Activated CD8-positive, alpha-beta T cell treated with anti-CD3 and anti-CD28 coated beads for 36 hours (primary cell): ENCODE measurements around the gene TBRG1. TPM values are rescaled to one million over a fixed set of nuclear protein-coding genes. Genes with fewer than 3 reads are reported as not detected.
A peak's percentile ranks its signal among the peaks of the same experiment; 100 is the strongest.

Source experiments
- ATAC-seq: fragments of 200-7000 bp; cut with Tn5 transposase; one replicate; pipeline ENCODE4 v1.10.0; 2021; ENCODE audit warnings: mild to moderate bottlenecking, moderate library complexity
- CTCF ChIA-PET: fragments of 350-600 bp; sonication (Branson Sonifier 250); formaldehyde crosslinking; loops from one replicate; lab custom pipeline; 2021; ENCODE audit warnings: antibody characterized with exemption; lab: Charles Lee
- POLR2A ChIA-PET: fragments of 350-600 bp; sonication (Branson Sonifier 250); formaldehyde crosslinking; loops from one replicate; lab custom pipeline; 2021; ENCODE audit warnings: antibody characterized with exemption; lab: Charles Lee
- DNase-seq: peaks from one replicate; pipeline ENCODE4 v3.0.0-alpha.2; 2020
- H3K27ac Mint-ChIP-seq: one replicate; pipeline ENCODE4 v1.8.0; 2021; ENCODE audit warnings: mild to moderate bottlenecking, mixed read lengths
- H3K27me3 Mint-ChIP-seq: one replicate; pipeline ENCODE4 v1.8.0; 2021; ENCODE audit warnings: mixed read lengths
- H3K36me3 Mint-ChIP-seq: one replicate; pipeline ENCODE4 v1.8.0; 2021; ENCODE audit warnings: low read depth, mixed read lengths
- H3K4me1 Mint-ChIP-seq: one replicate; pipeline ENCODE4 v1.8.0; 2021; ENCODE audit warnings: low read depth, mixed read lengths
- H3K4me3 Mint-ChIP-seq: one replicate; pipeline ENCODE4 v1.8.0; 2021; ENCODE audit warnings: mild to moderate bottlenecking, moderate library complexity, mixed read lengths
- H3K9me3 Mint-ChIP-seq: one replicate; pipeline ENCODE4 v1.8.0; 2021; ENCODE audit warnings: mixed read lengths
- intact Hi-C: fragments of 100-400 bp; cut with micrococcal nuclease; formaldehyde crosslinking; loops from one replicate; pipeline ENCODE4 v1.10.0; 2022
- total RNA-seq, 2 experiments: library from RNA; stranded (reverse); gene quantifications; one replicate each; pipeline ENCODE4 v1.2.3, GENCODE V29; 2021
- TF ChIP-seq, protein P1 (sequence below): fragments of 200-600 bp; IDR thresholded peaks from one replicate; pipeline ENCODE4 v1.8.0; 2022; ENCODE audit warnings: antibody characterized with exemption, mild to moderate bottlenecking

TBRG1 gene
- total RNA-seq, 2 experiments from 2014 or later: 31.9 to 32.1 TPM

GRCh38 chr11:124605719-124606118, 16.9 kb upstream of the TBRG1 start:
- no peaks in the 10 kb centered on the region for H3K36me3 Mint-ChIP-seq
- intact Hi-C loops: no loop called here
- peaks cover 6% of the 10 kb centered on the region for H3K27me3 Mint-ChIP-seq
- ATAC-seq (no peak), DNase-seq (no peak)
- no peaks in the 10 kb centered on the region for H3K4me1 Mint-ChIP-seq
- POLR2A ChIA-PET: no interaction called here
- CTCF ChIA-PET: no interaction called here
- no peaks in the 10 kb centered on the region for H3K9me3 Mint-ChIP-seq
- H3K27ac Mint-ChIP-seq: no peak overlapping the region
- no peak overlapping the region for H3K4me3 Mint-ChIP-seq
- TF ChIP-seq, protein P1, sequence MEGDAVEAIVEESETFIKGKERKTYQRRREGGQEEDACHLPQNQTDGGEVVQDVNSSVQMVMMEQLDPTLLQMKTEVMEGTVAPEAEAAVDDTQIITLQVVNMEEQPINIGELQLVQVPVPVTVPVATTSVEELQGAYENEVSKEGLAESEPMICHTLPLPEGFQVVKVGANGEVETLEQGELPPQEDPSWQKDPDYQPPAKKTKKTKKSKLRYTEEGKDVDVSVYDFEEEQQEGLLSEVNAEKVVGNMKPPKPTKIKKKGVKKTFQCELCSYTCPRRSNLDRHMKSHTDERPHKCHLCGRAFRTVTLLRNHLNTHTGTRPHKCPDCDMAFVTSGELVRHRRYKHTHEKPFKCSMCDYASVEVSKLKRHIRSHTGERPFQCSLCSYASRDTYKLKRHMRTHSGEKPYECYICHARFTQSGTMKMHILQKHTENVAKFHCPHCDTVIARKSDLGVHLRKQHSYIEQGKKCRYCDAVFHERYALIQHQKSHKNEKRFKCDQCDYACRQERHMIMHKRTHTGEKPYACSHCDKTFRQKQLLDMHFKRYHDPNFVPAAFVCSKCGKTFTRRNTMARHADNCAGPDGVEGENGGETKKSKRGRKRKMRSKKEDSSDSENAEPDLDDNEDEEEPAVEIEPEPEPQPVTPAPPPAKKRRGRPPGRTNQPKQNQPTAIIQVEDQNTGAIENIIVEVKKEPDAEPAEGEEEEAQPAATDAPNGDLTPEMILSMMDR: no peak

DNA sequence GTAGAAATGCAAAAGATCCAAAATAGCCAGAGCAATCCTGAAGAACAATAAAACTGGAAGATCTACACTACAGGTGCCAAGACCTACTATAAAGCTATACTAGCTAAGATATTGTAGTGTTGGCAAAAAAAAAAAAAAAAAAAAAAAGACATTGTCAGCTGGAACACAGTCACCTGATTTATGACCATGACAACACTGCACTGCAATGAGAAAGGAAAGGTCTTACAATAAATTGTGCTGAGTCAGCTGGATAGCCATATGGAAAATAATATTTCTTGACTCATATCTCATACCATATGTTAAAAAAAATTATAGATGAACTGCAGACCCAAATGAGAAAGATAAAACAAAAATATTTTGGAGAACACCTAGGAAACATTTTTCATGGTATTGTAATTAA, 14.5 kb upstream of the TBRG1 start:
- no peaks in the 10 kb centered on the region for H3K9me3 Mint-ChIP-seq
- H3K27me3 Mint-ChIP-seq: no peaks in the 10 kb centered on the region
- no peak overlapping the region for H3K4me3 Mint-ChIP-seq
- no peak for DNase-seq
- no peak overlapping the region for H3K27ac Mint-ChIP-seq
- CTCF ChIA-PET: interaction anchor here (1.1 kb wide), 1 partner anchor 51 kb away, joined by 3 read pairs; no protein-coding TSS in a partner anchor
- H3K4me1 Mint-ChIP-seq: peaks cover 10% of the 10 kb centered on the region
- TF ChIP-seq, protein P1: no peak
- POLR2A ChIA-PET: no interaction called here
- H3K36me3 Mint-ChIP-seq: no peaks in the 10 kb centered on the region
- intact Hi-C loops: no loop called here
- no peak for ATAC-seq

DNA sequence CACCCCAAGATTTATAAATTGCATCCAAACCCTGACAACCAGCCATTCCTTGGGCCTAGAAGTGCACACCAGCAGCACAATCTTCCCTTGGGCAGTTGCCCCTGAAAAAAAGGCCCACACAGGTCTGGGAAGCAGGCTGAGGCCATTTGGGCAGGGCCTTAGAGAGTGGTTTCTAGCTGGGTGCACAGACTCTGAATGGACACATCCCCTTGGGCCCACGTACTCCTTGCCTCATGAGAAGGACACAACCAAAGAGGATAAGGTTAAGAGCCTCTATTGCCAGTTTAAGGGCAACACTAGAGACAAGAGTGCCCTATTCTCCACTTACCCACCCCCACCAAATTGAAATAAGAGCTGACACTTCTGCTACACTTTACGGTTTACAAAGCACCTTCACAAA, 12.4 kb upstream of the TBRG1 start:
- POLR2A ChIA-PET: interaction anchor here (1.1 kb wide), 1 partner anchor 13 kb away, joined by 3 read pairs; the partner anchor contains the start of gene TBRG1
- DNase-seq: no peak
- no peaks in the 10 kb centered on the region for H3K27me3 Mint-ChIP-seq
- TF ChIP-seq, protein P1: no peak
- ATAC-seq: no peak
- CTCF ChIA-PET: interaction anchor here (1.3 to 1.9 kb wide), 2 partner anchors 9 to 208 kb away, joined by 4 to 5 read pairs; no protein-coding TSS in a partner anchor
- H3K4me3 Mint-ChIP-seq: no peak overlapping the region
- H3K36me3 Mint-ChIP-seq: no peaks in the 10 kb centered on the region
- intact Hi-C loops: no loop called here
- H3K4me1 Mint-ChIP-seq: peaks cover 10% of the 10 kb centered on the region
- no peak overlapping the region for H3K27ac Mint-ChIP-seq
- no peaks in the 10 kb centered on the region for H3K9me3 Mint-ChIP-seq

- no peaks in the 10 kb centered on the region for H3K27me3 Mint-ChIP-seq
- ChIA-PET POLR2A (no interaction called here), CTCF (interaction anchor here (1.3 to 1.9 kb wide), 2 partner anchors 10 to 26 kb away, joined by 3 to 5 read pairs; no protein-coding TSS in a partner anchor)
- peaks cover 10% of the 10 kb centered on the region for H3K4me1 Mint-ChIP-seq
- no peaks in the 10 kb centered on the region for H3K36me3 Mint-ChIP-seq
- intact Hi-C loops: no loop called here
- DNase-seq: no peak
- ATAC-seq: no peak
- H3K4me3 Mint-ChIP-seq: no peak within 1 kb of the TSS
- TF ChIP-seq, protein P1: no peak
- H3K9me3 Mint-ChIP-seq: no peaks in the 10 kb centered on the region
- H3K27ac Mint-ChIP-seq: peak within 1 kb of the TSS; percentile 24
These were observed 11.6 kb upstream of the TBRG1 start, which contains the start of gene PANX3 for GRCh38 chr11:124611064-124611463. TSS of gene PANX3 (plus strand) at chr11:124611428. CDS start at chr11:124611557, 129 bp downstream.

DNA sequence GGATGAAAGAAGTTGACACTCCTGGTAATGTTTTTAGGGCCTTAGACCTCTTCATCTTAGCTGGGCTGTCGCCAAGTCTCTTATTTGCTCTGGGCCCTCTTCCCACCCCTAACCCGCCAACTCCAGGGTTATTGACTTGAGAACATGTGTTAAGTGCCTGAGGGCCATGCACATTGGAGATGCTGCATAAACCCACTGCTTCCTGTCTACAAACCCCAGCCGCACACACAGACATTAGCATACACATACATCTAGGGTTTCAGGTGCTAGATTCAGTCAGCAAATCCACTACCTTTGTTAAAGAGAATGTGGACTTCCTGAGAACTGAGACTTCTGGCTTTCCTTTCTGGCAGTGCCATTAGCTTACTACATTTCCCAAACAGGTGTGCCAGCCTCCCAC, 10.6 kb upstream of the TBRG1 start:
- intact Hi-C loops: no loop called here
- no peaks in the 10 kb centered on the region for H3K9me3 Mint-ChIP-seq
- CTCF ChIA-PET: interaction anchor here (1.3 to 1.9 kb wide), 2 partner anchors 11 to 27 kb away, joined by 3 to 5 read pairs; no protein-coding TSS in a partner anchor
- peak overlapping the region; percentile 24 for H3K27ac Mint-ChIP-seq
- peak; percentile 94 for ATAC-seq
- H3K4me1 Mint-ChIP-seq: peaks cover 10% of the 10 kb centered on the region
- no peak overlapping the region for H3K4me3 Mint-ChIP-seq
- TF ChIP-seq, protein P1: no peak
- no peaks in the 10 kb centered on the region for H3K36me3 Mint-ChIP-seq
- no peaks in the 10 kb centered on the region for H3K27me3 Mint-ChIP-seq
- peak; percentile 60 for DNase-seq
- POLR2A ChIA-PET: interaction anchor here (1.5 kb wide), 1 partner anchor 10 kb away, joined by 4 read pairs; the partner anchor contains the start of gene TBRG1
